Measurements from ENCODE around the gene ADD1.
"Not testable (repeated sequence)": the region's sequence is repeated elsewhere in the genome, so short reads cannot be mapped to it uniquely, and the experiment has no call there.

The ADD1 gene

GRCh38 chr4:2931512-2932301, 88.1 kb downstream of the ADD1 start:
- in situ Hi-C loops (cut with MboI; ENCODE audit: low sequenced_read_pairs) = no loop called here

GRCh38 chr4:2932321-2932950, 88.8 kb downstream of the ADD1 start:
- in situ Hi-C loops (cut with MboI; ENCODE audit: low sequenced_read_pairs) = no loop called here

- in situ Hi-C loops (cut with MboI; ENCODE audit: low sequenced_read_pairs) = no loop called here
Observed at GRCh38 chr4:2932951-2933565, 89.4 kb downstream of the ADD1 start.

GRCh38 chr4:2933566-2934076, 90.0 kb downstream of the ADD1 start:
- in situ Hi-C loops (cut with MboI; ENCODE audit: low sequenced_read_pairs) = no loop called here

- in situ Hi-C loops (cut with MboI; ENCODE audit: low sequenced_read_pairs) = no loop called here
Observed at GRCh38 chr4:2934077-2934812, 90.6 kb downstream of the ADD1 start.

GRCh38 chr4:2934813-2935761, 91.4 kb downstream of the ADD1 start:
- in situ Hi-C loops (cut with MboI; ENCODE audit: low sequenced_read_pairs) = no loop called here

GRCh38 chr4:2935762-2936743, 92.4 kb downstream of the ADD1 start:
- in situ Hi-C loops (cut with MboI; ENCODE audit: low sequenced_read_pairs) = no loop called here

GRCh38 chr4:2936773-2937145, 93.1 kb downstream of the ADD1 start:
- in situ Hi-C loops (cut with MboI; ENCODE audit: low sequenced_read_pairs) = no loop called here

- in situ Hi-C loops (cut with MboI; ENCODE audit: low sequenced_read_pairs) = no loop called here
Observed at GRCh38 chr4:2937146-2937857, 93.7 kb downstream of the ADD1 start.

- in situ Hi-C loops (cut with MboI; ENCODE audit: low sequenced_read_pairs) = no loop called here
Observed at GRCh38 chr4:2937986-2938385, 94.3 kb downstream of the ADD1 start.

- in situ Hi-C loops (cut with MboI; ENCODE audit: low sequenced_read_pairs) = not testable (repeated sequence)
Observed at GRCh38 chr4:2938411-2938810, 94.8 kb downstream of the ADD1 start.

GRCh38 chr4:2938906-2939305, 95.3 kb downstream of the ADD1 start:
- in situ Hi-C loops (cut with MboI; ENCODE audit: low sequenced_read_pairs) = no loop called here

GRCh38 chr4:2939383-2940243, 96.0 kb downstream of the ADD1 start:
- in situ Hi-C loops (cut with MboI; ENCODE audit: low sequenced_read_pairs) = no loop called here

GRCh38 chr4:2940267-2941137, 96.9 kb downstream of the ADD1 start:
- in situ Hi-C loops (cut with MboI; ENCODE audit: low sequenced_read_pairs) = no loop called here

- in situ Hi-C loops (cut with MboI; ENCODE audit: low sequenced_read_pairs) = no loop called here
Observed at GRCh38 chr4:2941138-2942036, 97.7 kb downstream of the ADD1 start.
